ENCODE results near the gene PARN.

Gene PARN

GRCh38 chr16:14456793-14457481 lies 173.1 kb downstream of the PARN start:
- no peak for TF ChIP-seq CTCF (conservative IDR thresholded peaks at IDR 0.05; ENCODE audit: control insufficient read depth, insufficient read depth, low read depth, low read length)
- peak; percentile 16 for DNase-seq (ENCODE audit: low read depth)
- no peak overlapping the region for H3K4me3 ChIP-seq (ENCODE audit: control insufficient read depth, low read depth, low read length)

- DNase-seq (ENCODE audit: low read depth): peak; percentile 57
- no peak overlapping the region for H3K4me3 ChIP-seq (ENCODE audit: control insufficient read depth, low read depth, low read length)
- TF ChIP-seq CTCF (conservative IDR thresholded peaks at IDR 0.05; ENCODE audit: control insufficient read depth, insufficient read depth, low read depth, low read length): no peak
These were observed 174.5 kb downstream of the PARN start for GRCh38 chr16:14455573-14455972.

GRCh38 chr16:14454391-14454790 lies 175.7 kb downstream of the PARN start:
- peak; percentile 60 for DNase-seq (ENCODE audit: low read depth)
- H3K4me3 ChIP-seq (ENCODE audit: control insufficient read depth, low read depth, low read length): no peak overlapping the region
- TF ChIP-seq CTCF (conservative IDR thresholded peaks at IDR 0.05; ENCODE audit: control insufficient read depth, insufficient read depth, low read depth, low read length): no peak

GRCh38 chr16:14452066-14452465 lies 178.0 kb downstream of the PARN start:
- no peak overlapping the region for H3K4me3 ChIP-seq (ENCODE audit: control insufficient read depth, low read depth, low read length)
- DNase-seq (ENCODE audit: low read depth): peak; percentile 6
- TF ChIP-seq CTCF (conservative IDR thresholded peaks at IDR 0.05; ENCODE audit: control insufficient read depth, insufficient read depth, low read depth, low read length): no peak

GRCh38 chr16:14450846-14451245 lies 179.2 kb downstream of the PARN start:
- TF ChIP-seq CTCF (conservative IDR thresholded peaks at IDR 0.05; ENCODE audit: control insufficient read depth, insufficient read depth, low read depth, low read length): no peak
- DNase-seq (ENCODE audit: low read depth): no peak
- no peak overlapping the region for H3K4me3 ChIP-seq (ENCODE audit: control insufficient read depth, low read depth, low read length)

- peak; percentile 73 for DNase-seq (ENCODE audit: low read depth)
- H3K4me3 ChIP-seq (ENCODE audit: control insufficient read depth, low read depth, low read length): no peak overlapping the region
- no peak for TF ChIP-seq CTCF (conservative IDR thresholded peaks at IDR 0.05; ENCODE audit: control insufficient read depth, insufficient read depth, low read depth, low read length)
These were observed 180.1 kb downstream of the PARN start for GRCh38 chr16:14449790-14450480.

Measured in fibroblast of mammary gland (primary cell).